Fibroblast of skin of left quadriceps (primary cell): ENCODE results near the gene ATG101.

ENCODE experiments used
- DNase-seq, 2 experiments: peaks; one replicate each; pipeline ENCODE4 v3.0.0-alpha.2; 2013; ENCODE audit warnings: low read depth in 2 of 2

Gene ATG101

GRCh38 chr12:52079576-52080402 lies 10.0 kb downstream of the ATG101 start, which contains the start of gene SMIM41:
Gene SMIM41 (plus strand): TSS chr12:52079704. CDS start chr12:52079780, 76 bp downstream.
- DNase-seq: no peak

- DNase-seq: no peak
These were observed 10.8 kb downstream of the ATG101 start for GRCh38 chr12:52080403-52081251.

- DNase-seq: no peak
These were observed 11.5 kb downstream of the ATG101 start for GRCh38 chr12:52081263-52081733.

- DNase-seq: no peak
These were observed 12.4 kb downstream of the ATG101 start for GRCh38 chr12:52082026-52082668.

DNA sequence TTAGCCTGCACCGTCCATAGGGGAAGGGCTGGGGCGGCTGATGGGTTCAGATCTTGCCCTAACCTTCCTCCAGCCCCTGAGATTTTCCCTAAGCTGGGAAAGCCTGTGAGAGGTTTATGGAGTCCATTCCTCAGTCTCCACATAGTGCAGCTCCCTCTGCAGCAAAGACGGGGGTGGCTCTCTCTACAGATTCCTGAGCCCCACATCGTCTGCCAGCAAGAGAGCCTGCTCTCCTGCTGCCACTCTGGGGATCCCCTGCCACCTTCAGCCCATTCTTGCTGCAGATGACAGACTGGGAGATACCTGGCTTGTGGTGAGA lies 12.8 kb downstream of the ATG101 start:
- DNase-seq: no peak

- DNase-seq: peak; percentile 10 to 19
These were observed 13.3 kb downstream of the ATG101 start for GRCh38 chr12:52082988-52083637.

GRCh38 chr12:52083638-52083996 lies 13.8 kb downstream of the ATG101 start:
- no peak for DNase-seq

GRCh38 chr12:52084491-52085231 lies 14.9 kb downstream of the ATG101 start:
- DNase-seq: no peak

GRCh38 chr12:52085682-52086180 lies 16.0 kb downstream of the ATG101 start:
- no peak for DNase-seq

- no peak for DNase-seq
These were observed 16.6 kb downstream of the ATG101 start for GRCh38 chr12:52086366-52086765.

DNA sequence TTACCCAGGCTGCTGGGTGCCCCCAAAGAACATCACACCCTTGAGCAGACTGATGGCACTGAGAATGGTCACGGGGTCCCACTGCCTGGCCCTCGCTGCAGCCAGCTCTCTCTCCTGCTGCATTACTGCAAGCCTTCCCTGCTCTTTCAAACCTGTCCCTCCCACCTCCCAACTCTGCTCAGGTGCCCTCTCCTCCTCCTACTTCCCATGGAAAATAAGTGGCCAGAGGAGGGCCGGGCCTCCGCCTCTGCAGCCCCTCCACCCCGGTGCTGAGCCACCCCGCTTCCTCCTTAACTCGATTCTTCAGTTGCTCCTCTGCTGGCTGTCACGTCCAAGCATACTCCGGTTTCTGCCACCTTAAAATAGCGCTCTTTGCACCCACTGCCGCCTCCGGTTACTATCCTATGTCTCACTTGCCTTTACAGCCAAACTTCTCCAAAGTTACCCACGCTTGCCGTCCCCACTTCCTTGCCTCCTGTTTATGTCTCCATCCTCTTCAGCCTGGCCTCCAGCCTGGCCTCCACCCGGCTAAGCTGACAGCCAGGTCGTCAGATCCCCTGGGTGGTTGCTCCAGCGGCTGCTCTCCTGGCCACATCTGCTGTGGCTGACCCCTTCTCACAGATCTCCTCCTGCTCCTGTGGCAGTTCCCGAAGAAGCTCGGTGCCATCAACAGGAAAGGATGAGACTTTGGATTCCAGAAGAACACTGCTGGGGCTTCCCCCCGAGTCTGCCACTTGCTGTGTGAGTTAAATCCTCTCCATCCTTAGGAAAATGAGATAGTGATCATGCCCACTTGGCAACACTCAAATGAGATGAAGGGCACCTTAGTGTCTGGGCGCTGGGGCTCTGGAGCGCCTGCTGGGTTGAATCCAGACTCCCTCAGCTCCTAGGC lies 17.4 kb downstream of the ATG101 start:
- DNase-seq: no peak

DNA sequence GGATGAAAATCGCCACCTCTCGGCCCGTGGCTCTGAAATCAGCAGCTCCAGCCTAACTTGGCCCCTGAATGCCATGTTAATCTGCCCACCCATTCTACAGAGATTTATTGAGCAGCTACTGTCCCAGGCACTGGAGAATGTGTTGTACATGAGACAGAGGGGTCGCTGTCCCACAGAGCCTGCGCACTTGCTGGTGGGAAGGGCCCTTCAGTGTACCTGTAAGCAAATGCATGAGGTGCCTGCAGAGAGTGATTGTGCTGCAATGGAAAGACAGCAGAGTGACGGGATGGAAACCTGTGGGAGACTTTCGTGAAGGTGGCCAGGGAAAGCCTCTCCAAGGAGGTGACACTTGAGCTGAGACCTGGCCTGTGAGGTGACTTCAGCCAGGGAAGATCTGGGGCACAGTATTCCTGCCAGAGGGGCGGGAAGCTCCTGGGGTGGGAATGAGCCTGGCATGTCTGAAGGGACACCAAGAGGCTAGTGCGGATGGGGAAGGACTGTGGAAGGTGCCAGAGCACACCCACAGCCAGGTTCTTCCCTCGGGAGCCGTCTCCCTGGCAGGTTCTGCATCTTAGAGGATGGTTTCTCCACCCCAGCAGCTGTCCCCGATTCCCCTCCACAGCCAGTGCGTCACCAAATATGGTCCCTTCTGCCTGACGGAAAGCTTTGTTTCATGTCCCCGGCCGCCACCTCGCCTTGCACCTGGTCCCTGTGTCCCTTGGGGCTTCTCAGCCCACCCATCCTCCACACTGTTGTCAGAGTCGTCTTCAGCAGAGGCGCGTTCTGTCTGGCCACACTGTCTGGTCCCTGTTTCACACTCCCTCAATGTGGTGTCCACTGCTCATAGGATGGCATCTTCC lies 18.4 kb downstream of the ATG101 start:
- no peak for DNase-seq

DNA sequence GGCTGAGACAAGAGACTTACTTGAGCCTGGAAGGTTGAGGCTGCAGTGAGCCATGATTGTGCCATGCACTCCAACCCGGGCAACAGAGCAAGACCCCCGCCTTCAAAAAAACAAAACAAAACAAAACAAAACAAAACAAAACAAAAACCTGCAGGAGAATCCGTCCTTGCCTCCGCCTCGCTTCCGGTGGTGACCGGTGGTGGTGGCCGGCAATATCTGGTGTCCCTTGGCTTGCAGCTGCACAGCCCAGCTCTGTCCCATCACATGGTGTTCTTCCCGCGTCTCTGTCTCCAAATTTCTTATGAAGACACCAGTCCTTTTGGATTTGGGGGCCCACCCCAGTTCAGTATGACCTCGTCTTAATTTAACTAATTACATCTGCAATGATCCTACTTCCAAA lies 19.7 kb downstream of the ATG101 start:
- no peak for DNase-seq

GRCh38 chr12:52090291-52090690 lies 20.5 kb downstream of the ATG101 start:
- no peak for DNase-seq

GRCh38 chr12:52091061-52091460 lies 21.3 kb downstream of the ATG101 start:
- DNase-seq: no peak

DNA sequence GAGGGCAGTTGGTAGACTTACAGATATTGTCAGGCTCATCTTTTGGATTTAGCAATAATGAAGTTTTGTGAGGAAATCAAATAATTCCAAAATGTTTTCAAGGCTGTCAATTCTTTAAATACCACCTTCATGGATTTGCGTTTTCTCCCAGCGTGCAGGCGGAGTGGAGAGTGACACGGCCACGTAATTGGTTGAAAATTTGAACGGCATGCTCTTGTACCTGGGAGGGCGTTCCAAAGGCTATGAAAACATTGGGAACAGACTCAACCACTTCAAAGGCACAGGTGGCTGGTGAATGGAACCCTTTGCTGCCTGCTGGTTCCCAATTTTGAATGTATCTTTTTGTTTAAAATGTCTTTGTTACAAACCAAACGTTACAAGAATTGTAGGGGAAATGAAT lies 22.1 kb downstream of the ATG101 start:
- no peak for DNase-seq

- no peak for DNase-seq
These were observed 23.6 kb downstream of the ATG101 start for GRCh38 chr12:52093346-52093745.

DNA sequence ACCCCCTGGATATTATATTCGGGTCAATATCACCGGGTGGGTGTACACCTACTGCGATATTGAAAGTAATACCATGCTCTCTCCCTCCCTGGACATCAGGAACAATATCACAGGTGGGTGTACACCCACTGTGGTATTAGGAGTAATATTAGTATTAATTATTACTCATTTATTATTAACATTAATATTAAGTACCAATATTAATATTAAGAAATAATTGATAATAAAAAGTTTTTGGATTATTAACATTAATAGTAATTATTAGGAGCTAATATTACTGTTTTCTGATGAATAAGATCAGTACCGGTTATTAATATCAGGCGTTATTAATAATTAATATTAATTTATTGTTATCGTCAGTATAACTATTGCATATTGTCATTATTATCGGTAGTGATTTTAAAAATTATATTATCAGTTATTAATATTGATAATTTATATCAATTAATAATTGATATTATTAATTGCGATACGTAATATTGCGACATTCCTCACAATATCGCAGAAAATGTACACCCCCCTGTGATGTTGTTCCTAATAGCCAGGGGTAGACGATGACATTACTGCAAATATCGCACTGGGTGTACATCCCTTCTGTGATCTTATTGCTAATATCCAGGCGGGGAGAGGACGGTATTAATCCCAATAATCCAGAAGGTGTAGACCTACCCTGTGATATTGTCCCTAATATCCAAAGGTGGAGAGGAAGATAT lies 26.7 kb downstream of the ATG101 start:
- DNase-seq: no peak
